ENCODE results near the gene BUB3.
A peak's percentile ranks its signal among the peaks of the same experiment; 100 is the strongest.

The BUB3 gene

GRCh38 chr10:123136221-123136805 lies 17.9 kb upstream of the BUB3 start:
- no peak for TF ChIP-seq ZNF274 (IDR thresholded peaks at IDR 0.05; ENCODE audit: low read depth, low read length)
- peak overlapping the region; percentile 11; the same call in 1 of the 2 replicates for H3K4me3 ChIP-seq (ENCODE audit: low read length)

DNA sequence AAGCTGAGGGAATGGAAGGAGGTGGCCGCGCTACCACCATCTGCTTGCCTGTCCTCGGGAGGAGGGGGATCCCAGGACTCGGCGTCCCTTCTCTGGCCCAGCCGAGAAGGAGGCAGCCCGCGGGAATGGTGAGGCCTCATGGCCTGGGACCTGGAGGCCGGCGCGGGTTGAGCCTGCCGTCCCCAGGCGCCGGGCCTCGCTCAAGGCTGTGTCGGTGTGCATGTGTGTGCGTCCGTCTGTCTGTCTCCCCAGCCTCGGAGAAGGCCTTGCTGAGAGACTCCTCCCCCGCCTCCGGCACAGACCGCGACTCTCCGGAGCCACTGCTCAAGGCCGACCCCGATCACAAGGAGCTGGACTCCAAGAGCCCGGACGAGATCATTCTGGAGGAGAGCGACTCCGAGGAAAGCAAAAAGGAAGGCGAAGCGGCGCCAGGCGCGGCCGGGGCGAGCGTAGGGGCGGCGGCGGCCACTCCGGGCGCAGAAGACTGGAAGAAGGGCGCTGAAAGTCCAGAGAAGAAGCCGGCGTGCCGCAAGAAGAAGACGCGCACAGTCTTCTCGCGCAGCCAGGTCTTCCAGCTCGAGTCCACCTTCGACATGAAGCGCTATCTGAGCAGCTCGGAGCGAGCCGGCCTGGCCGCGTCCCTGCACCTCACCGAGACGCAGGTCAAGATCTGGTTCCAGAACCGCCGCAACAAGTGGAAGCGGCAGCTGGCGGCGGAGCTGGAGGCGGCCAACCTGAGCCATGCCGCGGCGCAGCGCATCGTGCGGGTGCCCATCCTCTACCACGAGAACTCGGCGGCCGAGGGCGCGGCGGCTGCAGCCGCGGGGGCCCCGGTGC lies 17.2 kb upstream of the BUB3 start:
- TF ChIP-seq ZNF274 (IDR thresholded peaks at IDR 0.05; ENCODE audit: low read depth, low read length): no peak
- peak overlapping the region; percentile 0; the same call in 1 of the 2 replicates for H3K4me3 ChIP-seq (ENCODE audit: low read length)

DNA sequence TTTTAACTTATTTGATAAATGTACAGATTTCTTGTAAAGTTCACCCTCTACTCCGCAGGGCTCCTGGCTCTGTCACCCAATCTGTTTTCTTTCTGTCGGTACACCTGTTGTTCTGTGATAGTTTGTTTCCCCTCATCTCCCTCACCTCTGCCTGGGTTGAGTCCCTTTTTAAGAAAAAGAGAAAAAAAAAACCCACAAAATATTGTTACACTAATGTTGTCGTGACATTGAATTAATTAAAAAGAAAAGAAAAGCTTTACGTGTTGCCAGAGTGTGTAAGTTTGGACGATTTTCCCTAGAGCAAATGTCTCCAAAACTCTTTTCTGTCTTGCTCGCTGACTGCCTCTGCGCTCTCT lies 15.1 kb upstream of the BUB3 start:
- H3K4me3 ChIP-seq (ENCODE audit: low read length): no peak overlapping the region
- TF ChIP-seq ZNF274 (IDR thresholded peaks at IDR 0.05; ENCODE audit: low read depth, low read length): no peak

- H3K4me3 ChIP-seq (ENCODE audit: low read length): no peak overlapping the region
These were observed 14.6 kb upstream of the BUB3 start for GRCh38 chr10:123139521-123140163.

DNA sequence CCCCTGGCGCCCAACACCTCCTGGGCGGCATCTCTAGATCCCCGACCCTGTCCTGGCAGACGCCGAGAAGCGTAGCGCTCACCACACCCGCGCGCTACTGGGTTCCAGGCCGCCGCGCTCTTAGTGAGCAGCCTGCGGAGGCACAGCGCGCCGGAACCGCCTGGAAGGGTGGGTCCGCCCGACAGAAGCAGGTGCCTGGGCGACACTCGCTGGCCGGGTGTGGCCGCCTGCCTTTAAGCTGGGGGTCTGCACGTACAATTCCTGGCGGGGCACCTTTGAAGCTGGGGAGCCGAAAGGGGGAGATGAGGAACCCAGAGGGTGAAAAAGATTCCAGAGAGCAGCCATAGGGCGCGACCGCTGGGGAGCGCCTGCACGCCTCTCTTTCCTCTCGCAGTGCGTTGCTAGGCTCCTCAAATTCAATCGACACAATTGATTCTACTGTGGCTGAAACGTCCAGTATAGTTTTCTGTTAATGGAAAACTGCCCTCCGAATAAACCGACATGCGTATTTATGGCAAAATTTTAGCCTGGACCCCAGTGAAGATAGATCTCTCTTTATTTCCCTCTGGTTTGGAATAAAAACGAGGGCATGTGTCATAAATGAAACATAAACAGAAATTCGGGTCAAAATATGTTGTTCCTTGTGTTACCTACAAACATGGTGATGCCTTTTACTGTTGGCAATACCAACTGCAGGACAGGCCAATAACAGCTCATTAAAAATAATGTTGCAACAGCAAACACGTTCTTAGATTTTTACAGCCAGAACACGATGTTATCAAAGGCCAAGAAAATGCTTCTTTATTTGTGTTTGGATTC lies 13.8 kb upstream of the BUB3 start:
- TF ChIP-seq ZNF274 (IDR thresholded peaks at IDR 0.05; ENCODE audit: low read depth, low read length): no peak
- no peak overlapping the region for H3K4me3 ChIP-seq (ENCODE audit: low read length)

More at GRCh38 chr10:123139521-123140163, 14.6 kb upstream of the BUB3 start:
- no peak for TF ChIP-seq ZNF274 (IDR thresholded peaks at IDR 0.05; ENCODE audit: low read depth, low read length)

- H3K4me3 ChIP-seq (ENCODE audit: low read length): no peak overlapping the region
- no peak for TF ChIP-seq ZNF274 (IDR thresholded peaks at IDR 0.05; ENCODE audit: low read depth, low read length)
These were observed 13.2 kb upstream of the BUB3 start for GRCh38 chr10:123140983-123141390.

DNA sequence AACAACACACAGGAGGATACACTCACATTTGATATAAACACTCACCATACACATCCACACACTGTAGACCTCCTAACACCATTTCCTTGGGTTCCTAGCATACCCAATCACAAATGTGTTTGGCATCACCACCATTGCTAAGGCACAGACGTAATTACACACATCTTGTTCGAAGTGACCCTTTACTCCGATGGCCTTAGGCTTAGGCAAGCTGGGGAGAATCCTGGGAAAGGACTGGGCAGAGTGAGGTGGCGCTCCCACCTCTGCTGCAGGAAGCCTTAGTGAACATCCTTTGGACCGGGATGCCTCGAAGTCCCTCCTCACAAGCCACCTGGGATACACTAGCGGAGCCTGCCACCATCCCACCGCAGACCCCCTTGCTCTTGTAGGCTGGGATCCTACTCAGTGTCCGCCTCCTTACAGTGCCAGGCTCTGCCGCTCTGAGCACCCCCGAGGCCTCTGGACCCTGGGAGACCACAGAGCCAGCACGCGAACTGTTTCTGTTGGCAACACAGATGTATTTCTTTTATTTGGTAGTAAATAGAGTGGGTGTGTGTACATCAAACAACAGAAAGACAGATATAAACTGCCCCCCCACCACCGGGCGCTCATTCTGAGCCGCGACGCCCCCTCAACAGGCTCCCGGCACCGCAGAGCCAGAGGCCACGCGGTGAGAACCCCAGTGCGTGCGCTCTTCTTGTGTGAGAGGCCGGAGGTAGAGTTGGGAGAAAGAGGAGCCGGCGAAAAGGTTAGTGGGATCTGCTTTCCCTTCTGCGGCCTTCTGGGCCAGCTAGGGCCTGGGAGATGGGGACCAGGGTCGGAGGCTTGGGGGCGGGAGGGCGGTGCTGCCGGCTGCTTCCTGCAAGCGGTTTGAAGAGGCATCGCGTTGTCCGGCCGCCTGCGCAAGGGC lies 12.2 kb upstream of the BUB3 start:
- H3K4me3 ChIP-seq (ENCODE audit: low read length): no peak overlapping the region
- TF ChIP-seq ZNF274 (IDR thresholded peaks at IDR 0.05; ENCODE audit: low read depth, low read length): no peak

GRCh38 chr10:123142701-123143161 lies 11.5 kb upstream of the BUB3 start:
- no peak overlapping the region for H3K4me3 ChIP-seq (ENCODE audit: low read length)
- no peak for TF ChIP-seq ZNF274 (IDR thresholded peaks at IDR 0.05; ENCODE audit: low read depth, low read length)

- H3K4me3 ChIP-seq (ENCODE audit: low read length): no peak overlapping the region
- no peak for TF ChIP-seq ZNF274 (IDR thresholded peaks at IDR 0.05; ENCODE audit: low read depth, low read length)
These were observed 10.9 kb upstream of the BUB3 start for GRCh38 chr10:123143162-123143824.

DNA sequence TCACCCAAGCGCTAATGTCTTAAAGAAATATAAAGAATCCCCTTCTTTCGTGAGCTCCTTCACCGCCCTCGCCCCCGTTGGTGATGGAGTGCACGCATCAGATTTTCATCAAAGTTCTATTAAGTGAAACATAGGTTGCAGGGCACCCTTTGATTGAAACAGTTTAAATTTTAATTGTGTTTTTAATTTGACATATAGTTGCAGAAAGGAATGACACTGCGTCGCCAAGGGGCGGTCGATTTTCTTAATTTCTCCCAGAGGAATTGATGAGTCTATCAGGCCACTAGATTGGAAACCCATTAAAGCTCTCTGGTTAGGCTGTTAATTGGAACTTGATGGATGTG lies 10.4 kb upstream of the BUB3 start:
- TF ChIP-seq ZNF274 (IDR thresholded peaks at IDR 0.05; ENCODE audit: low read depth, low read length): no peak
- H3K4me3 ChIP-seq (ENCODE audit: low read length): no peak overlapping the region

- no peak overlapping the region for H3K4me3 ChIP-seq (ENCODE audit: low read length)
- TF ChIP-seq ZNF274 (IDR thresholded peaks at IDR 0.05; ENCODE audit: low read depth, low read length): no peak
These were observed 9.3 kb upstream of the BUB3 start for GRCh38 chr10:123144697-123145541.

DNA sequence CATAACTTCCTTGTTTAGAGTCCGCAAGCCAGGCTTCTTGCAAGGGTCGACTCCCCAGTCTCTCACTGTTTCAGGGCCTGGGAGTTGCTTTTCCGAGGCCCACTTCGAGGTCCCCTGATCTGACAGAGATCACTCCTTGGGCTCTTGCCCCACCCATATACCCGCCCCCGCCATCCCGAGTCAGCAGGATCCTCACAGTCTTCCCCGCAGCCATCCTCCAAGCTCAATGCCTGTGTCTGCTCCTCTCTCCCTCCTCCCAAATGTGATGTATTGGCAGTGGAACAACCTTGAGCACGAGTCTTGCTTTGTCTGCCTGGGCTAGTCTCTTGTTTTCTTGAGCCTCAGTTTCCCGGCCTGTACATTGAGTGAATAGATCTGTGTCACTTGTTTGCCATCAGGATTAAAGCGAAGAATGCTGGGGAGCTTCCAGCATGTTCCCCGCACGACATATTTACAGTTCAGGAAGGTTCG lies 8.6 kb upstream of the BUB3 start:
- H3K4me3 ChIP-seq (ENCODE audit: low read length): no peak overlapping the region

More for the DNA sequence above, 8.6 kb upstream of the BUB3 start:
- no peak for TF ChIP-seq ZNF274 (IDR thresholded peaks at IDR 0.05; ENCODE audit: low read depth, low read length)
